Endothelial cell of umbilical vein (primary cell): ENCODE data around the gene MINPP1. TPM values are rescaled to one million over a fixed set of nuclear protein-coding genes. Genes with fewer than 3 reads are reported as not detected.

Experiments used
- BruUV-seq: library from RNA; stranded (reverse); fragments of 400-500 nt; replicated peaks from 2 replicates; lab custom pipeline; 2021; lab: Mats Ljungman, UMichigan
- CTCF ChIA-PET: fragments of 300-600, 350-600 bp; sonication (Branson Sonifier 250); formaldehyde crosslinking; loops from one replicate; lab custom pipeline; 2021; ENCODE audit warnings: antibody characterized with exemption, inconsistent platforms; lab: Charles Lee
- POLR2A ChIA-PET: fragments of 300-600, 350-600 bp; sonication (Branson Sonifier 250); formaldehyde crosslinking; loops from one replicate; lab custom pipeline; 2021; ENCODE audit warnings: antibody characterized with exemption, inconsistent platforms; lab: Charles Lee
- DNase-seq: peaks from one replicate; pipeline ENCODE4 v3.0.0-alpha.2; 2011; ENCODE audit warnings: low read depth, low spot score
- FAIRE-seq: peaks from 2 replicates; lab custom pipeline; 2011; peaks lifted over from hg19 to GRCh38; lab: Jason Lieb, UNC
- H2AFZ ChIP-seq: 2 replicates; pipeline ENCODE4 v1.6.0; 2012; ENCODE audit warnings: low read depth, low read length, control low read depth, inconsistent platforms
- H3K27ac ChIP-seq: 2 replicates; pipeline ENCODE4 v1.5.1; 2011; ENCODE audit warnings: low read depth, mild to moderate bottlenecking, control low read depth, low read length, moderate library complexity; ENCODE audit not compliant: insufficient read depth
- H3K27me3 ChIP-seq, 2 experiments: 2 replicates each; pipeline versions ENCODE4 v1.6.0 to v1.6.1; 2011; ENCODE audit warnings: low read length in 2 of 2, mixed read lengths in 1 of 2; ENCODE audit not compliant: control insufficient read depth in 2 of 2, insufficient read depth in 2 of 2
- H3K36me3 ChIP-seq, 2 experiments: 2 replicates in 1 of 2; 3 replicates in 1 of 2; pipeline ENCODE4 v1.5.1; 2011; ENCODE audit warnings: low read length in 2 of 2, mild to moderate bottlenecking in 1 of 2, moderate library complexity in 1 of 2; ENCODE audit not compliant: control insufficient read depth in 2 of 2, insufficient read depth in 2 of 2; ENCODE audit errors: extremely low read depth in 1 of 2
- H3K4me1 ChIP-seq: 3 replicates; pipeline ENCODE4 v1.5.1; 2011; ENCODE audit warnings: mild to moderate bottlenecking, low read length; ENCODE audit not compliant: control insufficient read depth, insufficient read depth; ENCODE audit errors: extremely low read depth
- H3K4me2 ChIP-seq: 2 replicates; pipeline ENCODE4 v1.6.1; 2011; ENCODE audit warnings: low read length, control low read depth, mixed read lengths; ENCODE audit not compliant: insufficient read depth
- H3K4me3 ChIP-seq, 3 experiments: fragments of 200-600 bp in 1 of 3; sonication (generic), shearing (Covaris generic) in 1 of 3; replicated peaks in 1 of 3; 2 replicates each; pipeline ENCODE4 v1.5.1; 2011 to 2016; ENCODE audit warnings: control low read depth in 3 of 3, low read length in 3 of 3, mild to moderate bottlenecking in 2 of 3, inconsistent platforms in 1 of 3, low read depth in 1 of 3, moderate library complexity in 1 of 3; ENCODE audit not compliant: insufficient read depth in 1 of 3
- H3K79me2 ChIP-seq: 2 replicates; pipeline ENCODE4 v1.6.0; 2012; ENCODE audit warnings: low read length, inconsistent platforms; ENCODE audit not compliant: control insufficient read depth, insufficient read depth
- H3K9ac ChIP-seq: replicated peaks from 2 replicates; pipeline ENCODE3; 2011; ENCODE audit warnings: low read length, control low read depth; ENCODE audit not compliant: insufficient read depth; ENCODE audit errors: extremely low read depth
- H3K9me1 ChIP-seq: replicated peaks from 3 replicates; pipeline ENCODE4 v1.6.0; 2011; ENCODE audit warnings: mild to moderate bottlenecking, low read length; ENCODE audit not compliant: control insufficient read depth, insufficient read depth; ENCODE audit errors: extremely low read depth
- H3K9me3 ChIP-seq: replicated peaks from 2 replicates; pipeline ENCODE4 v1.5.1; 2012; ENCODE audit warnings: low read length, inconsistent platforms; ENCODE audit not compliant: control insufficient read depth, insufficient read depth
- H4K20me1 ChIP-seq: replicated peaks from 2 replicates; pipeline ENCODE3; 2011; ENCODE audit warnings: mild to moderate bottlenecking, low read length; ENCODE audit not compliant: control insufficient read depth, insufficient read depth; ENCODE audit errors: extremely low read depth
- FOS ChIP-seq: IDR thresholded peaks from 2 replicates; pipeline ENCODE4 v1.6.1; 2011; ENCODE audit warnings: mild to moderate bottlenecking, low read length, moderate library complexity, borderline replicate concordance; ENCODE audit not compliant: insufficient read depth
- GATA2 ChIP-seq: IDR thresholded peaks from 2 replicates; pipeline ENCODE4 v1.7.0; 2011; ENCODE audit warnings: low read depth, mild to moderate bottlenecking, moderate library complexity, mixed read lengths, low read length; ENCODE audit not compliant: insufficient read length, insufficient read depth
- JUN ChIP-seq: IDR thresholded peaks from 2 replicates; pipeline ENCODE4 v1.6.1; 2011; ENCODE audit warnings: borderline replicate concordance, low read depth; ENCODE audit not compliant: insufficient read length, insufficient read depth
- dilution Hi-C: fragments of 300-500 bp; cut with MboI; formaldehyde crosslinking; loops from one replicate; pipeline ENCODE4 v1.15.0; 2019; ENCODE audit warnings: low sequenced_read_pairs; ENCODE audit not compliant: extremely low pct_ligation_motif_present
- intact Hi-C: fragments of 100-400 bp; cut with micrococcal nuclease; formaldehyde crosslinking; loops from one replicate; pipeline ENCODE4 v1.10.0; 2022
- polyA plus RNA-seq, 4 experiments: library from polyadenylated mRNA; depleted of rRNA in 3 of 4; stranded (reverse) in 3 of 4; unstranded in 1 of 4; fragments of >200 nt; gene quantifications; 2 replicates each; pipeline versions ENCODE4 v1.2.1 to v1.2.3, GENCODE V29; 2011 to 2012; ENCODE audit warnings: missing spikeins in 1 of 4
- total RNA-seq: library from RNA; stranded (reverse); gene quantifications from 2 replicates; pipeline ENCODE4 v1.2.3, GENCODE V29; 2021
- TF ChIP-seq, protein P1 (sequence below), 2 donors: IDR thresholded peaks; 1 replicate in 1 of 2; 2 replicates in 1 of 2; pipeline ENCODE4 v1.5.1; 2011; ENCODE audit warnings: low read length in 2 of 2, mild to moderate bottlenecking in 2 of 2, moderate library complexity in 2 of 2, control low read depth in 1 of 2, inconsistent platforms in 1 of 2, low read depth in 1 of 2; ENCODE audit not compliant: insufficient read depth in 1 of 2; ENCODE audit errors: extremely low read depth in 1 of 2

Gene MINPP1
- total and polyA plus RNA-seq, 2 donors (not counting 3 experiments of a cell fraction or from before 2014, with no cell fraction given): 11.7 to 23.8 TPM

DNA sequence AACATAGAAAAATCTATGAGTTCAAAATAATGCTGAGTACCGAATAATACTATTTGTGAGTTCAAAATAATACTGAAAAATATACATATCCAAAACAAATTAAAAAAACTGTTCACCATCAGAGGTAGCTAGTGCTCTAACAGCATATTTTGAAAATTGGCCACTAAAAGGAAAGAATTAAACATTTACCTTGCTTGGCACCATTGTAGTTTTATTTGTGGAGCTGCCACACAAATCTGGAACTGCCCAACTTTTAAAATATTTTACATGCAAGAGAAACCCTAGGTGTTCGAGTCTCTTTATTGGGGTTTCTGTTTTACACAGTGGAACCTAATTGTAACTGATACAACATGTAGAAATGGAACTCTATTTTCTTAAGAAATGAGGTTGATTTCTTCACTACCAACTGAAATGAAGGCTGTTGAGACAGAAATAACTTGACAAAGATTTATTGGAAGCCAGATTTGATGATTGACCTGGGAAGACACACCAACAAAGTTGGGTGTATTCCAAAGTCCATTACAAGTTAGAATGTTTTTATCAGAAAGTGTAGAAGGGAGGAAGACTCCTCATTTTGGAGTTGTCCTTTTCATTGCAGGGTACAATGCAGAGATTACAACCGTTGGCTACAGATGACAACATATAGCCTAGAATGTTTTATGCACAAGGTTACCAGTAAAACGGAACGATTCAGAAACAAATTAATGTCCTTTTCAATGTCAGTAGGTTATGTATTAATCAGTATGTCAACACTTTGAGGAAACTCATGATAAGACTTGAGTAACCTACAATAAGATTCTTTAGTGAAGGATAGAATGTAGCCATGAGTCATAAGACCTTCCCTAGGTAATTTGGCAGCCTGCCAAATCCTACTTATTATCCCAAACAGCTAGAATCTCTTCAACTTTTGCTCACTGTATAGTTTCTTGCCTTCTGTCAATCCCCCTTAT lies 81.1 kb downstream of the MINPP1 start:
- BruUV-seq: no TSS peak
- Histone ChIP-seq H4K20me1 (no peaks in the 10 kb centered on the region), H3K27ac (no peak overlapping the region), H3K27me3 (peaks cover 30 to 33% of the 10 kb centered on the region in 2 experiments), H3K4me1 (peaks cover 9% of the 10 kb centered on the region), H3K9ac (no peak overlapping the region), H3K4me3 (no peak overlapping the region), H3K79me2 (no peaks in the 10 kb centered on the region), H3K9me3 (no peaks in the 10 kb centered on the region), H3K9me1 (no peaks in the 10 kb centered on the region), H2AFZ (no peak overlapping the region), H3K4me2 (peak overlapping the region; percentile 8), H3K36me3 (no peaks in the 10 kb centered on the region)
- peak; percentile 57 for TF ChIP-seq GATA2
- peak; percentile 75 for TF ChIP-seq JUN
- TF ChIP-seq FOS: peak; percentile 93
- TF ChIP-seq, protein P1, sequence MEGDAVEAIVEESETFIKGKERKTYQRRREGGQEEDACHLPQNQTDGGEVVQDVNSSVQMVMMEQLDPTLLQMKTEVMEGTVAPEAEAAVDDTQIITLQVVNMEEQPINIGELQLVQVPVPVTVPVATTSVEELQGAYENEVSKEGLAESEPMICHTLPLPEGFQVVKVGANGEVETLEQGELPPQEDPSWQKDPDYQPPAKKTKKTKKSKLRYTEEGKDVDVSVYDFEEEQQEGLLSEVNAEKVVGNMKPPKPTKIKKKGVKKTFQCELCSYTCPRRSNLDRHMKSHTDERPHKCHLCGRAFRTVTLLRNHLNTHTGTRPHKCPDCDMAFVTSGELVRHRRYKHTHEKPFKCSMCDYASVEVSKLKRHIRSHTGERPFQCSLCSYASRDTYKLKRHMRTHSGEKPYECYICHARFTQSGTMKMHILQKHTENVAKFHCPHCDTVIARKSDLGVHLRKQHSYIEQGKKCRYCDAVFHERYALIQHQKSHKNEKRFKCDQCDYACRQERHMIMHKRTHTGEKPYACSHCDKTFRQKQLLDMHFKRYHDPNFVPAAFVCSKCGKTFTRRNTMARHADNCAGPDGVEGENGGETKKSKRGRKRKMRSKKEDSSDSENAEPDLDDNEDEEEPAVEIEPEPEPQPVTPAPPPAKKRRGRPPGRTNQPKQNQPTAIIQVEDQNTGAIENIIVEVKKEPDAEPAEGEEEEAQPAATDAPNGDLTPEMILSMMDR (IDR thresholded peaks at IDR 0.05; ENCODE audit: extremely low read depth in 1 of 2, insufficient read depth in 1 of 2, low read depth in 1 of 2, low read length in 2 of 2): no peak
- CTCF ChIA-PET: interaction anchor here (0.6 kb wide), 1 partner anchor 53 kb away, joined by 3 read pairs; no protein-coding TSS in a partner anchor
- dilution Hi-C loops: no loop called here
- POLR2A ChIA-PET: no interaction called here
- intact Hi-C loops: no loop called here
- DNase-seq: peak; percentile 64
- FAIRE-seq: peak; percentile 72
